HG03469 (cell line): ENCODE measurements around the gene SBNO2.

Source experiments
- ATAC-seq: cut with Tn5 transposase; IDR thresholded peaks from one replicate; pipeline ENCODE4 v1.9.1; 2021; ENCODE audit warnings: mild to moderate bottlenecking, moderate library complexity, moderate number of reproducible peaks; ENCODE audit not compliant: unreplicated experiment

Gene SBNO2

GRCh38 chr19:1079566-1080111 is 94.4 kb downstream of the SBNO2 start:
- no peak for ATAC-seq

DNA sequence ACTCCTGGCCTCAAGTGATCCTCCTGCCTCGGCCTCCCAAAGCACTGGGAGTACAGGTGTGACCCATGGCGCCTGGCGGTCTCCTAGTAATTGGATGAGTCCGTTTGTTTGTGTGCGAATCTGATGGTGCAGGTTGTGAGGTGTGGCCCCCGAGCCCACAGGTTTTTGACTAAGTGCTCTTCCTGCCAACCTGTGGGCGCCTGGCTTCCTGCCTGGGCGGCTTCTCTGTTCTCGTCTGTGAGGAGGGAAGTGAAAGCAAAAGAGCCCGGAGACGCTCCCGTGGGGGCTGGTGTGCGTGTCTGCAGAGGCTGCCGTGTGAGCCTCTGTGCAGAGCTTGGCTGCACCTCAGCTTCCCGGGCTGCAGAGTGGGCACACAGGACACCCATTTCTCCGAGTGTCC is 97.1 kb downstream of the SBNO2 start:
- no peak for ATAC-seq

GRCh38 chr19:1076046-1076386 is 98.1 kb downstream of the SBNO2 start:
- ATAC-seq = no peak

DNA sequence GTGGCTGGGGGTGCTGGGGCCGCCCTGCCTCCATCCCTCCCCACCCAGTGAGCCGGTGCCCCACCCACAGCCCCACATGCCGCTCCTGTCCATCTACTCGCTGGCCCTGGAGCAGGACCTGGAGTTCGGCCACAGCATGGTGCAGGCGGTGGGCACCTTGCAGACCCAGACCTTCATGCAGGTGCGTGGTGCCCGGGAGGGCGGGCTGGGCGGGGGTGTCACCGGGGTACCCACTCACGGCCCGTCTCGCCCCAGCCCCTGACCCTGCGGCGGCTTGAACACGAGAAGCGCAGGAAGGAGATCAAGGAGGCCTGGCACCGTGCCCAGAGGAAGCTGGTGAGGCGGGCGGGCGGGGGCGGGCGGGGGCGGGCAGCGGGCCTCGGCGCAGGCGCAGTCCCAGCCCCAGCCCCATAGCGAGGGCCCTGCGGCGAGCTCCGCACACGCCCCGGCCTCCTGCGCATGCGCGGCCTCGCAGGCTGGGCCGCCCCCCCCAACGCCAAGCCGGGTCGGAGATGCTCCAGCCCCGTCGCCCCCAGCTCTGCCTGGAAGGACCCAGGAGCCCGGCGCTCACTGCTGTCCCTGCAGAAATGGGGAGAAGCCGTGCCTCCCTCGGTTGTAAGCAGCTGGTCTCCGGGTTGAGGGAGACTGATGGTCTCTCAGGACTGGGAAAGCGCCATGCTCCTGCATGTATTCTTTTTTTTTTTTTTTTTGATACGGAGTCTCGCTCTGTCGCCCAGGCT is 99.4 kb downstream of the SBNO2 start:
- ATAC-seq = no peak

GRCh38 chr19:1073956-1074517 is 100.0 kb downstream of the SBNO2 start:
- ATAC-seq = no peak

- no peak for ATAC-seq
Measured at GRCh38 chr19:1073063-1073955, 100.8 kb downstream of the SBNO2 start.

GRCh38 chr19:1072371-1073015 is 101.6 kb downstream of the SBNO2 start:
- no peak for ATAC-seq

DNA sequence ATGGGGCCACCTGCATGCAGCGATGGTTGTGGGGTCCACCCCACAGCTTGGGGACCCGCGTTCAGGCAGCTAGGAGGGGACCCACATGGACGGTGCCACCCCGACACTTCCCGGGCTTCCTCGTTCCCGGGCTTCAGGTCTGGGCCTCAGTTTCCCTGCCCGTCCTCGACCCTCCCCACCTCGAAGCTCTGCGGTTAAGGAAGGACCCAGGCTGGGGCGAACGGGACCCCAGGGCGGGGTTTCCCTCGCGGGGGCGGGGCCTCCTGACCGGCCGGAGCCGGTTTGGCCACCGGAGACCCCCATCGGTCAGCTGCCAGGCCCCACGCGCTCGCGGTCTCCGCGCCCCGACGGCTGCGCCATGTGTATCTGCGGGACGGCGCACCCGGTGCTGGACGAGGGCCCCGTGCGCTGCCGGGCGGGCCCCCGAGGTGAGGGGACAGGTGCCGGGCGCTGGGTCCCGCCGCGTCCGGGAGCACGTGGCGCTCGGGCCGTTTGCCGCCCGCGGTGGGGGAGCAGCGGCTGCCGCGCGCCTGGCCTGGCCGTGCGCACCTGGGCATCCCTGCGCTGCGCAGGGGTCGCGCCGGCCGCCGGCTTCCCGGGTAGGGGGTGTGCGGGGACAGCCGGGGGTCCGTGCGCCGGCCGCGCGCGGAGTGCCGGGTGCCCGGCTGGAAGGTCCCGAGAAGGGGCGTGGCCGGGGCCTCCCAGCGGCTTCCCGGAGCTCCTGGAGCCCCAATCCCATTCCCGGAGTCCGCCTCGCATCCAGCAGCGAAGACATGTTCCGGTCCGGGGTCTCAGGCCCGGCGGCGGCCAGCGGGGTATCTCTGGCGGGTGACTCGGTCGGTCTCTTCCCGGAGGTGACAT is 102.9 kb downstream of the SBNO2 start:
- ATAC-seq = no peak

DNA sequence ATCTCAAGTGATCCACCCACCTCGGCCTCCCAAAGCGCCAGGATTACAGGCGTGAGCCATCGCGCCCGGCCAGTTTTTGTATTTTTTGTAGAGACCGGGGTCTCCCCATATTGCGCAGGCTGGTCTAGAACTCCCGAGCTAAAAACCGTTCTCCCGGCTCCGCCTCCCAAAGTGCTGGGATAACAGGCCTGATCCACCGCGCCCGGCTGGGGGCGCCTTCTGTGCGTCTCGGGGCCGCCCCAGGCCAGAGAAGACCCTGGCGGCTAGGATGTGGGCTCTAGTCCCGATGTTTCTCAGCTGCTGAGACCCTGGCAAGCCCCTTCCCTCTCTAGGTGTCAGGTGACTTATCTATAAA is 103.5 kb downstream of the SBNO2 start:
- ATAC-seq = no peak

DNA sequence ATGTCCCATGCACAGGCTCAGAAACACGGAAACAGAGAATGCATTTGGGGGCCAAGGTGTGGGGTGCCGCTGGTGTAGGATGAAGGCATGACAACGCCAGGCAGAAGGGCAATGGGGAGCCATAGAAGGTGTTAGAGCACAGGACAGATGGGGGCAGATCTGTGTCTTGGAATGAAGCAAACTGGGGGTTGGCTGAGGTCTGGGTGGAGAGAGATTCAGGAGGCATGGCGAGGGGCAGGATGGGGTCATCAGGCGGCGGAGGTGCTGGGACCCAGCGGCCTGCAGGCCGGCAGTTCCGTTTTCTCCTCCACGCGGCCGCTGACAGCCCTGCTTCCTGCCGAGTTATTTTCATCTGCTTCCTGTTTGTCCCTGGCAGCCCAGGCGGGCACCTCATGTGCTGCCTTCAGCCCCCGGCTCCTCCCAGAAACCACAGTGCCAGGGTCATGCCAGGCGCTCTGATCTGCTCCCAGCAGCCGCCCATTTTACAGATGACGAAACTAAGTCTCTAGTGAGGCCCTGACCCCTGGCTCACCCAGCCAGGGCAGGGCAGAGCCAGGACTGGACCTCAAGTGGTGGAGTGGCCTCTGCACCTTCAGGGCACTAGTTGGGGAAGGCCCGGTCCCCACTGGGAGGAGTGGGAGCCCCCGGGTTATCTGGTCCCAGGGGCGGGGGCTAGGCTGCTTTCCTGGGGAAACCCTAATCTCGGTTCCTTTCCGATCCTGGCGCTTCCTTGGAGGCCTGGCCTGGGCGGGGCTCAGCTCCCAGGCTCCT is 104.9 kb downstream of the SBNO2 start:
- no peak for ATAC-seq

DNA sequence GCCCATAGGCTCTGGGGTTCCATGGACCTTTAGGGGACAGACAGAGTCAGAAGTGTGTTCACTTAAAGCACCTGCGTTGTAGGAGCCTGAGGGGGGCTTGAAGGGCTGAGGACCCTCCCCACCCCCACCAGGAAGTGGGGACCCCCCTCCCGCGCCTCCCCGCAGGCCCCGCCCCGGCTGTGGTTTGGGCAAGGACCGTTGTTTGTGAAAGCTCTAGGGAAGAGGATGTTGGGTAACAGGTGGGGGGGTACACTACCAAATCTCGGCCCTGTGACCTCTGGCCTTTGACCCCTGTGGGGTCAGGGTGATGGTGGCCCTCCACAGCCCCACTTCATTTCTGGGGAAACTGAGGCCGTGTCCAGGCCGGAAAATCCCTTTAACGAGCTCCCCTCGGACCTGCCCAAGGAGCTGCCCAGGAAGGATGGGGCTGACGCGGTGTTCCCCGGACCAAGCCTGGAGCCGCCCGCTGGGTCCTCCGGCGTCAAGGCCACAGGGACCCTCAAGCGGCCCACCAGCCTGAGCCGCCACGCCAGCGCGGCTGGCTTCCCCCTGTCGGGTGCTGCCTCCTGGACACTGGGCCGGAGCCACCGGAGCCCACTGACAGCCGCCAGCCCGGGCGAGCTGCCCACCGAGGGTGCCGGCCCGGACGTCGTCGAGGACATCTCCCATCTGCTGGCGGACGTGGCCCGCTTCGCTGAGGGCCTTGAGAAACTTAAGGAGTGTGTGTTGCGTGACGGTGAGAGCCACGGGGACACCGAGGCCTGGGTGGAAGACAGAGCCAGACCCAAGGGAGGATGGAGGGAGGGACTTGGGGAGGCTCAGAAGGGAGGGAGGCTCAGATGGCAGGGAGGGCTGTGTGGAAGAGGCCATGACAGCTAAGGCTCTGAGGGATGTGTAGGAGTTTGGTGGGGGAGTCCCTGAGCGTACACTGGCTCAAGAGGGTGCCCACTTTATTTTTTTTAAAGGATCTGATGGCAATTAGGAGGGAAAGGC is 105.8 kb downstream of the SBNO2 start:
- no peak for ATAC-seq

DNA sequence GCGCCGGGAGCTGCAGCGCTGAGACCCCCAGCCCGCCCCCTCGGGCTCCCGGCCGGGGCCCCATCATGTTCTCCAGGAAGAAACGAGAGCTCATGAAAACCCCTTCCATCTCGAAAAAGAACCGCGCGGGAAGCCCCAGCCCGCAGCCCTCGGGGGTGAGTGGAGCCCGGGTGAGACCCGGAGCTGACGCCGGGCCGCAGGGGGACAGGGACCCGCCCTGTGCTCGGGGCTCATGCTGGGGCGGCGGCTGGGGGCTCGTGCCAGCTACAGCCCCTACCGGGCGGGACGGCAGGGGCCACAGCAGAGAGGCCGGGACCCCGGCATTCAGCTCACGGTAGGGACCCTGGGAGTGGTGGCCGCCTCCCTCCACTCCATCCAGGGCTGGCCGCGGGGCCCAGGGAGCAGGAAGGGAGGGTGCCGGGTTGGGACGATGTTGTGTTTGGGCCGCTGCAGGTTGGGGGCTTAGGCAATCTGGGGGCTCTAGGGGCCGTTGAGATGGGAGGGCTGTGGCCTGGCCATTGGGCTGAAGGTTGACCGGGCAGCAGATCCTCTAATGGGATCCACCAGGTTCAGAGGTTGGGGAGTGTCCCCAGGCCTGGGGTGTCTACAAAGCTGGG is 106.6 kb downstream of the SBNO2 start:
- ATAC-seq = no peak

GRCh38 chr19:1066748-1067340 is 107.2 kb downstream of the SBNO2 start, which contains the start of gene ARHGAP45:
Gene ARHGAP45 (plus strand): TSS chr19:1067167. CDS start chr19:1067406, 239 bp downstream.
- ATAC-seq = no peak

GRCh38 chr19:1066251-1066747 is 107.8 kb downstream of the SBNO2 start:
- ATAC-seq = no peak

DNA sequence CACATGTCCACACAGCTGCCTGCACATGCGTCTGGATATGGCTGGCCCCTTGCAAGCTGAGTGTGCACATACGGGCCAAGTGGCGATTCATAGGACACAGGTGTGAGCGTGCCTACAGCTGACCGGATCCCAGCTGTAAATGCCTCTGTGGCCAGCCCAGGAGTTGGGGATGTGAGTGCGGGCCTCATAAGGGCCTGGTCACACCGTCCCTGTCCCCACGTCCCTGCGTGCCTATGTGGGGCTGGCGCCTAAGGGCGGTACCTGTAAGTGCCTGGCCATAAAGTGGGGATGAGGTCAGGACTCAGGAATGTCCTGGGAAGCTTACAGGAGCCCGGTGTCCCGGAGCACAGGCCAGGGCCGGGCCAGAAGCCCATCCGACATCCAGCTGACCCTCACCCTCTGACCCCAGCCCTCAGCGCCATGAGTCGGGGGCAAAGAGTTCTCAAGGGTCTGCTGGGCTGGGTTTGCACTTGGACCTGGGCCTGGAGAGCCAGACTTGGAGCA is 108.4 kb downstream of the SBNO2 start:
- ATAC-seq = no peak

- no peak for ATAC-seq
Measured at GRCh38 chr19:1064661-1065605, 109.1 kb downstream of the SBNO2 start.
